Mesenchymal stem cell (in vitro differentiated cells and primary cell): ENCODE data around the gene PAFAH1B2.

Experiments
- DNase-seq: peaks from one replicate; pipeline ENCODE4 v3.0.0-alpha.2; 2013
- H2AFZ ChIP-seq: one replicate; pipeline ENCODE4 v1.6.1; 2013; ENCODE audit warnings: low read depth, mild to moderate bottlenecking, control low read depth, inconsistent platforms, low read length, moderate library complexity
- H2AK5ac ChIP-seq: 2 replicates; pipeline ENCODE4 v1.6.1; 2013; ENCODE audit warnings: low read length, moderate library complexity, mild to moderate bottlenecking, inconsistent platforms; ENCODE audit not compliant: severe bottlenecking
- H2BK120ac ChIP-seq: one replicate; pipeline ENCODE4 v1.6.1; 2013; ENCODE audit warnings: low read depth, mild to moderate bottlenecking, inconsistent platforms, low read length, moderate library complexity
- H2BK12ac ChIP-seq, 2 experiments: one replicate each; pipeline ENCODE4 v1.6.1; 2013; ENCODE audit warnings: inconsistent platforms in 2 of 2, low read length in 2 of 2, mild to moderate bottlenecking in 2 of 2, moderate library complexity in 2 of 2, control low read depth in 1 of 2
- H2BK15ac ChIP-seq: one replicate; pipeline ENCODE4 v1.6.1; 2013; ENCODE audit warnings: mild to moderate bottlenecking, low read depth, inconsistent platforms; ENCODE audit not compliant: poor library complexity, severe bottlenecking
- H2BK5ac ChIP-seq: 2 replicates; pipeline ENCODE4 v1.6.1; 2013; ENCODE audit warnings: low read depth, mild to moderate bottlenecking, low read length, control low read depth, inconsistent platforms; ENCODE audit not compliant: poor library complexity, severe bottlenecking
- H3K14ac ChIP-seq, 2 experiments: one replicate each; pipeline ENCODE4 v1.6.1; 2013; ENCODE audit warnings: inconsistent platforms in 2 of 2, low read length in 2 of 2, control low read depth in 1 of 2, mild to moderate bottlenecking in 1 of 2, moderate library complexity in 1 of 2
- H3K18ac ChIP-seq, 2 experiments: one replicate each; pipeline ENCODE4 v1.6.1; 2013; ENCODE audit warnings: inconsistent platforms in 2 of 2, low read length in 2 of 2, control low read depth in 1 of 2, low read depth in 1 of 2, mild to moderate bottlenecking in 1 of 2
- H3K23ac ChIP-seq, 2 experiments: one replicate each; pipeline ENCODE4 v1.6.1; 2013; ENCODE audit warnings: inconsistent platforms in 2 of 2, low read length in 2 of 2, mild to moderate bottlenecking in 2 of 2, moderate library complexity in 2 of 2, control low read depth in 1 of 2
- H3K27ac ChIP-seq: 2 replicates; pipeline ENCODE4 v1.5.1; 2013; ENCODE audit warnings: mild to moderate bottlenecking, moderate library complexity, low read length, control low read depth, inconsistent platforms; ENCODE audit not compliant: poor library complexity, severe bottlenecking
- H3K27me3 ChIP-seq, 2 experiments: 2 replicates each; pipeline versions ENCODE4 v1.6.1 to v1.7.0; 2013; ENCODE audit warnings: low read length in 2 of 2, mild to moderate bottlenecking in 2 of 2, moderate library complexity in 2 of 2, control low read depth in 1 of 2, inconsistent platforms in 1 of 2; ENCODE audit not compliant: control insufficient read depth in 1 of 2, insufficient read depth in 1 of 2
- H3K36me3 ChIP-seq, 2 experiments: 2 replicates each; pipeline versions ENCODE4 v1.6.1 to v1.7.0; 2013; ENCODE audit warnings: low read length in 2 of 2, control low read depth in 1 of 2, inconsistent platforms in 1 of 2, low read depth in 1 of 2, mild to moderate bottlenecking in 1 of 2; ENCODE audit not compliant: insufficient read depth in 2 of 2, control insufficient read depth in 1 of 2
- H3K4ac ChIP-seq, 2 experiments: one replicate each; pipeline ENCODE4 v1.6.1; 2013; ENCODE audit warnings: inconsistent platforms in 2 of 2, low read length in 2 of 2, mild to moderate bottlenecking in 2 of 2, moderate library complexity in 2 of 2, control low read depth in 1 of 2, low read depth in 1 of 2
- H3K4me1 ChIP-seq: 2 replicates; pipeline ENCODE4 v1.6.1; 2013; ENCODE audit warnings: low read depth, low read length, control low read depth; ENCODE audit not compliant: control insufficient read depth, insufficient read depth
- H3K4me2 ChIP-seq: 2 replicates; pipeline ENCODE4 v1.6.1; 2013; ENCODE audit warnings: low read length, mild to moderate bottlenecking, inconsistent platforms; ENCODE audit not compliant: poor library complexity, severe bottlenecking
- H3K4me3 ChIP-seq, 2 experiments: 2 replicates each; pipeline versions ENCODE4 v1.5.1 to v1.7.0; 2013; ENCODE audit warnings: low read length in 2 of 2, mild to moderate bottlenecking in 2 of 2, control low read depth in 1 of 2, low read depth in 1 of 2; ENCODE audit not compliant: insufficient read depth in 1 of 2
- H3K79me1 ChIP-seq: replicated peaks from 2 replicates; pipeline ENCODE4 v1.6.1; 2013; ENCODE audit warnings: mild to moderate bottlenecking, control low read depth, low read length, inconsistent platforms; ENCODE audit not compliant: poor library complexity, severe bottlenecking
- H3K9ac ChIP-seq: 2 replicates; pipeline ENCODE4 v1.7.0; 2013; ENCODE audit warnings: mild to moderate bottlenecking, low read length, moderate library complexity
- H3K9me3 ChIP-seq: 2 replicates; pipeline ENCODE4 v1.7.0; 2013; ENCODE audit warnings: mild to moderate bottlenecking, low read length; ENCODE audit not compliant: control insufficient read depth
- H4K8ac ChIP-seq: one replicate; pipeline ENCODE4 v1.6.1; 2013; ENCODE audit warnings: inconsistent platforms, mild to moderate bottlenecking, low read length, moderate library complexity
- H4K91ac ChIP-seq: one replicate; pipeline ENCODE4 v1.6.1; 2013; ENCODE audit warnings: mild to moderate bottlenecking, low read length, inconsistent platforms
- WGBS: methylation state at CpG from one replicate; pipeline ENCODE4 v1.1.7; 2013; ENCODE audit warnings: mixed read lengths; 5-methylcytosine and 5-hydroxymethylcytosine counted together

Gene PAFAH1B2

DNA sequence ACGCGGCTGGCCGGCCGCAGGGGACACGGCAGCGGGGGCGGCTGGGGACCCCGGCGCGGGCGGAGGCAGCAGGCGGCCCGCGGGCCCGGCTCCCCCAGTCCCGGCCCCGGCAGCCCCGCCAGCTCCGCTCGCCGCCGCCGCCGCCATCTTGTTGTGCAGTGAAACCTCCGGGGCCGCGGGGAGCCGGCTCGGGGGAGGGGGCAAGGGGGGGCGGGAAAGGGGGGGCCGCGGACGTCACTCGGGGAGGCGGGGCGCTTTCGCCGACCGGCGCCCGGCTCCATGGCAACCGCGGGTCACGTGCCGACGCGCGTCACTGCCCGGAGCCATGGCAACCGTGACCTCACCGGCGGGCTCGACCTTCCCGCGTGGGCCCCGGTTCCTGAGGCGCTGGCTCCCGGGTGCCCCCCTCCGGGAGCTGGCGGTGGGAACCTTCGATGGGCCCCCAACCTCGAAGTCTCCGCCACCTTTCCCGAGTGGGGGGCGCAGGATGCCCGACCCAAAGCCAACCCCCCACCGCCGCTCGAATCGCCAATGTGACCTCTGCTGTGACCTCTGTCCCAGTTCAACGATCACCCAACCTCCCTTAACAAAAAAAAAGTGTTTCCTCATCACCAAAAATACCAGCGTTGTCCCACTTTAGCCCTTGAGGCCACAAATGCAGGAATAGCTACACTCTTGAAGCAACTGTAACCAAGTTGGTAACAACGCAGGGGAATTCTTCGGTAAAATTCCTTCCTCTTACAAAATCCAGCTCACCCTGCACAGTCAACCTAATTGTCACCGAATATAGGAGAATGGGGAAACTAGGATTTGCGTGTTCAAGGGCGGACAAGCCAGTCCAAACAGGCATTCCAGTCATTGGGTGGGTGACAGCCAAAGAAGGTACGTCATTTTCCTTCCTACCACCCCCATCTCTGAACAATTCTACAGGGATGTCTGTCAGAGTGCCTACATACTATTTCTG is 45.5 kb upstream of the PAFAH1B2 start, which contains the start of gene SIK3:
Gene SIK3 (minus strand): TSS at position 160 of the 964 bp plus-strand sequence. CDS start 13 bp downstream, at position 147.
- Histone ChIP-seq H3K9me3 (no peaks in the 10 kb centered on the region), H3K79me1 (peaks cover 10% of the 10 kb centered on the region), H3K27ac (peak within 1 kb of the TSS; percentile 36), H2BK12ac (peak within 1 kb of the TSS; percentile 90 to 98), H2AFZ (peak within 1 kb of the TSS; percentile 93), H2BK120ac (peak within 1 kb of the TSS; percentile 90), H4K8ac (peak within 1 kb of the TSS; percentile 59), H3K4me3 (peak within 1 kb of the TSS; percentile 88 to 93), H3K4ac (peak within 1 kb of the TSS; percentile 79 to 94), H3K4me1 (peaks cover 13% of the 10 kb centered on the region), H3K27me3 (no peaks in the 10 kb centered on the region), H2AK5ac (peak within 1 kb of the TSS; percentile 57), H4K91ac (peak within 1 kb of the TSS; percentile 80), H3K18ac (peak within 1 kb of the TSS; percentile 91 to 99), H2BK15ac (peak within 1 kb of the TSS; percentile 99), H2BK5ac (no peak within 1 kb of the TSS), H3K9ac (peak within 1 kb of the TSS; percentile 94), H3K36me3 (no peaks in the 10 kb centered on the region), H3K23ac (peak within 1 kb of the TSS in 1 of 2 experiments; percentile 96), H3K14ac (peak within 1 kb of the TSS in 1 of 2 experiments; percentile 99), H3K4me2 (peak within 1 kb of the TSS; percentile 96)
- DNase-seq = peak; percentile 92
- 9% methylated on average over 53 of the region's 78 CpGs for WGBS

DNA sequence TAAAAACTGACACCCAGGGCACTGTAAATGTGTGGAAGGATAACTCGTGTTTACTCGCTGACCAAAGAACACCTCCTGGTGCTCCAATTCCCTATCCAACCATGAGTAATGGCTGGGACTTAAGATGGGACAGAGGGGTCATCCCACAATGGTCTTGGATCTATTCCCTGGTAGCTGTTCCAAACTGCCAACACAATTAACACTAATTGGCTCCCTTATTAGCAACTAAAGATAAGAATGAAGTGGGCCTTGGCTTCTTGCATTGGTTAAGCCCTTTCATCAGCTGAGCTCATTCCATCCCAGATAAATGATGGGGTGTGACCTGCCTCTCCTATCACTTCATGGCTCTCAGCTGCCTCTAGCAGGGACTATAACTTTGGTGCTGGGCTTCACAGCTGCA is 44.4 kb upstream of the PAFAH1B2 start:
- Histone ChIP-seq H3K36me3 (no peaks in the 10 kb centered on the region), H3K4me1 (peaks cover 13% of the 10 kb centered on the region), H3K14ac (no peak overlapping the region), H3K18ac (no peak overlapping the region), H4K91ac (no peak overlapping the region), H3K4me3 (no peak overlapping the region), H3K9me3 (no peaks in the 10 kb centered on the region), H3K9ac (peak overlapping the region; percentile 93), H2AK5ac (no peak overlapping the region), H2BK120ac (no peak overlapping the region), H3K27ac (no peak overlapping the region), H3K79me1 (peaks cover 9% of the 10 kb centered on the region), H3K27me3 (no peaks in the 10 kb centered on the region), H2AFZ (no peak overlapping the region), H2BK15ac (no peak overlapping the region), H3K23ac (no peak overlapping the region), H2BK5ac (no peak overlapping the region), H4K8ac (no peak overlapping the region), H2BK12ac (no peak overlapping the region), H3K4me2 (no peak overlapping the region), H3K4ac (no peak overlapping the region)
- no peak for DNase-seq
- 79% methylated on average over 2 of the region's 2 CpGs for WGBS

DNA sequence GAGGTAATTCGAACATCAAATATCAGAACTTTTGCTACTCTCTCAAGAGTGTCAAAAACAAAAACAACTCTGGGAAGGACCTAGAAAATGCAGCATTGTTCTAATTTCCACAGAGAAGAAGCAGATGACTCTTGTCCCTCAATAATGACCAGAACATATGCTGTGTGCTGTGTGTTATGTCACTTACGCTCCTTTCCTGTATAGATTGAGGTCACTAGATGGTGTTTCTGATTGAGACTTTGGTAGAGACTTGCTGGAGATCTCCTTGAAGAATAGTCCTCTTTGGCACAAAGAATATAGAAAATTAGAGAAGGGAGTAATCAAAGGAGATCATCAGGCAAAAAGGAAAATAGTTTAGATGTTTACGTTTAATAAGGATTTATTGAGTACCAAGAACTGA is 43.5 kb upstream of the PAFAH1B2 start:
- DNase-seq = no peak
- Histone ChIP-seq H3K14ac (no peak overlapping the region), H2BK15ac (no peak overlapping the region), H3K9ac (no peak overlapping the region), H4K91ac (no peak overlapping the region), H4K8ac (no peak overlapping the region), H3K4ac (no peak overlapping the region), H3K4me2 (no peak overlapping the region), H2BK5ac (no peak overlapping the region), H3K9me3 (no peaks in the 10 kb centered on the region), H3K27me3 (no peaks in the 10 kb centered on the region), H2AK5ac (no peak overlapping the region), H3K79me1 (peaks cover 7% of the 10 kb centered on the region), H2BK120ac (no peak overlapping the region), H3K36me3 (no peaks in the 10 kb centered on the region), H2BK12ac (no peak overlapping the region), H3K27ac (no peak overlapping the region), H3K23ac (no peak overlapping the region), H2AFZ (no peak overlapping the region), H3K18ac (no peak overlapping the region), H3K4me1 (peaks cover 13% of the 10 kb centered on the region), H3K4me3 (no peak overlapping the region)
- WGBS = 91% methylated on average over 3 of the region's 3 CpGs
